LoVo (cell line): ENCODE results near the gene YARS1.

Experiments used
- DNase-seq: peaks from one replicate; pipeline ENCODE4 v3.0.0-alpha.2; 2016; ENCODE audit warnings: low spot score

Gene YARS1

GRCh38 chr1:32742199-32742947 lies 74.8 kb downstream of the YARS1 start:
- DNase-seq: peak; percentile 57

DNA sequence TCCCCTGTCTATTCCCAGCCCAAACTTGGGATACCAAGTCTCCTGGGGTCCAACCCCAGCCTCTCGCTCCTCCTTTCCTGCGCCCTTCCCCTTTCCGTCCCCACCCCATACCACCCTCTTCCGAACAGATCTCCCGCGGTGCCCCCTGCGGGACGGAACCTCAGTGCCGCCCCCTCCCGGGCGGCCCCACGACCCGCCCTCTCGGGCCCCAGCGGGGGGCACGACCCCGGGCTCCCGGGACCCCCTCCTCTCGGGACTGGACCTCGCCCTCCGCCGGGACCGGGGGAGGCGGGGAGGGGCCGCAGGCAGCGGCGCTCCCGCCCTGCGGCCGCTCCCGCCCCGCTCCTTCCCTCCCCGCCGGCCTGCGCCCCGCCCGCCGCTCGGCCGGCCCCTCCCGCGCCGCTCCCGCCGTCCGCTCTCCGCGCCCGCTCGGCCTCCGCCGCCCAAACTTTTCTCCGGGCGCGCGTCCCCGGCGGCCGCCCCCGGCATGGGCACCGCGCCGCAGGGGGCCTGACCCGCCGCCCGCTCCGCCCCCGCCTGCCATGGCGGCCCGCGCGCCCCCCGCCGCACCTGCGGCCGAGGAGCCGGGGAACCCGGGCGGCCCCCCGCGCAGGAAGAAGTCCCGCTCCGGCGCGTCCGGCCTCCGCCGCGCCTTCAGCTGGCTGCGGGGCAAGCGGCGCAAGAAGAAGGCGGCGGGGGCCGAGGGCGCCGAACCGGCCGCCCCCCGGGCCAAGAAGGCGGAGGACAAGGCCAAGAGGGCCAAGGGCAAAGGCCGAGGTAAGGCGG lies 75.6 kb downstream of the YARS1 start:
- peak; percentile 47 for DNase-seq

GRCh38 chr1:32741059-32741412 lies 76.1 kb downstream of the YARS1 start:
- DNase-seq: no peak

GRCh38 chr1:32736812-32737791 lies 80.1 kb downstream of the YARS1 start:
- DNase-seq: peak; percentile 70

GRCh38 chr1:32733582-32734321 lies 83.4 kb downstream of the YARS1 start:
- no peak for DNase-seq

DNA sequence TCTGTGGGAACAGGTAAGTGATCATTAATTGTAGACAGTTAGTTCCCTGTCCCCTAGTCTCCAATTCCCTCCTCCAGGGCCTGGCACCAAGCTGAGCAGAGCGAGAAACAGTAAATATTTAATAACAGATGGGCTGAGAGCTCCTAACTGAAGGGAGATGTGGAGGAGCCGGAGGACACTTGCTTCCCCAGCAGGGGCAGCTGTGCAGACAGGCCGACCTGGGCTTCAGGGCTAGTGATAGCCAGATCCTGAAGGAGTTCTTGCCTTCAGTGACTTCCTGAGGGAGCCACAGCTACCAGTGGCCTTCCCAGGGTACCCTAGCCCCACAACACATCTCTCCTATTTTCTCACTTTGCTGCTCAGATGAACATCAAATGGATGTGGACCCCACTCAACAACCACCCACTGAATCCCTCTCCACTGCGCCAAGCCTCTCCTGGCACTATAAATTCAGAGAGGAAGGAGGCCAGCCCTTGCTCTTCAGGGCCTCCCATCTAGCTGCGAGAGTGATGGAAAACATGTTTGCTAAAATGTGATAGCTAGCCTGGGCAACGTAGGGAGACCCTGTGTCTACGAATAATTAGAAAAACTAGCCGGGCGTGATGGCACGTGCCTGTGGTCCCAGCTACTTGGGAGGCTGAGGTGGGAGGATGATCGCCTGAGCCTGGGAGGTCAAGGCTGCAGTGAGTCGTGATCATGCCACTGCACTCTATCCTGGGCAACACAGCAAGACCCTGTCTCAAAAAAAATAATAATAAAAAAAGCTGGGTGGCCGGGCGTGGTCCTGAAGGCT lies 87.7 kb downstream of the YARS1 start:
- DNase-seq: no peak

DNA sequence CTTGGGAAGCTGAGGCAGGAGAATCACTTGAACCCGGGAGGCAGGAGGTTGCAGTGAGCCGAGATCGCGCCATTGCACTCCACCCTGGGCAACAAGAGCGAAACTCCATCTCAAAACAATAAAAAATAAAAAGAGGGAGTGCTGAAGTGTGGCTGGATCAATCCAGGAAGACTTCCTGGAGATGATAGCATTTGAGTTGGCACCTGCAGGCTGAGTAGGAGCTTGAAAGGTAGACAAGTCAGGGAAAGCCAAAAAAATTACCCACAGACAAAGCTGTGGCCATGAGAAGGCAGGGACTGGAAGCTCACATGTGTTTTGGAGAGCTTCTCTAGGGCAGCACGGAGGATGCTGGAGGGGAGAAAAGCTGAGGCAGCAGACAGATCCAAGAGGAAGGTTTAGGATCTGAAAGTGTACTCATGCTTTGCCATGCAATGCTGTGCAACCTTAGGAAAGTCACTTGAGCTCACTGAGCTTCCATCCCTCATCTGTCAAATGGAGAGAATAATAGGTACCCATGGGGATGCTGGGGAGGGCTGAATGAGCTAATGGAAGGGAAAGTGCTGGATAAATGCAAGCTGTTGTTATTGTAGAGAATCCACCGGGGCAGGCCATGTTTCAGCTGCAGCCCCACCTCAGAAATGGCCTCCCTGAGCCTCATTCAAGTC lies 88.6 kb downstream of the YARS1 start:
- DNase-seq: no peak

- DNase-seq: no peak
Observed at GRCh38 chr1:32727876-32728275, 89.3 kb downstream of the YARS1 start.

- no peak for DNase-seq
Observed at GRCh38 chr1:32725615-32725982, 91.6 kb downstream of the YARS1 start.
